ENCODE results near the gene GPR39.

The GPR39 gene

GRCh38 chr2:132448331-132448730, 31.7 kb downstream of the GPR39 start:
- FAIRE-seq = no peak

- FAIRE-seq = no peak
These were observed 32.2 kb downstream of the GPR39 start for GRCh38 chr2:132448771-132449170.

- FAIRE-seq = no peak
These were observed 33.3 kb downstream of the GPR39 start for GRCh38 chr2:132449868-132450267.

- no peak for FAIRE-seq
These were observed 44.2 kb downstream of the GPR39 start for GRCh38 chr2:132460781-132461180.

- no peak for FAIRE-seq
These were observed 45.6 kb downstream of the GPR39 start for GRCh38 chr2:132462236-132462635.

GRCh38 chr2:132463719-132464118, 47.1 kb downstream of the GPR39 start:
- FAIRE-seq = no peak

GRCh38 chr2:132465917-132466316, 49.3 kb downstream of the GPR39 start:
- FAIRE-seq = no peak

- no peak for FAIRE-seq
These were observed 49.9 kb downstream of the GPR39 start for GRCh38 chr2:132466428-132467028.

- no peak for FAIRE-seq
These were observed 52.4 kb downstream of the GPR39 start for GRCh38 chr2:132468821-132469675.

GRCh38 chr2:132470746-132471145, 54.1 kb downstream of the GPR39 start:
- FAIRE-seq = no peak

GRCh38 chr2:132473174-132473883, 56.7 kb downstream of the GPR39 start:
- no peak for FAIRE-seq

GRCh38 chr2:132475615-132476014, 59.0 kb downstream of the GPR39 start:
- no peak for FAIRE-seq

GRCh38 chr2:132477436-132477835, 60.8 kb downstream of the GPR39 start:
- FAIRE-seq = no peak

- no peak for FAIRE-seq
These were observed 61.4 kb downstream of the GPR39 start for GRCh38 chr2:132477962-132478361.

GRCh38 chr2:132478461-132479105, 62.0 kb downstream of the GPR39 start:
- FAIRE-seq = no peak

GRCh38 chr2:132479155-132479554, 62.5 kb downstream of the GPR39 start:
- no peak for FAIRE-seq

GRCh38 chr2:132482821-132483220, 66.2 kb downstream of the GPR39 start:
- FAIRE-seq = no peak

- no peak for FAIRE-seq
These were observed 67.5 kb downstream of the GPR39 start for GRCh38 chr2:132484144-132484543.

GRCh38 chr2:132488491-132488890, 71.9 kb downstream of the GPR39 start:
- FAIRE-seq = no peak

GRCh38 chr2:132489150-132489549, 72.5 kb downstream of the GPR39 start:
- FAIRE-seq = no peak

GRCh38 chr2:132495881-132496280, 79.3 kb downstream of the GPR39 start:
- no peak for FAIRE-seq

GRCh38 chr2:132496555-132496954, 80.0 kb downstream of the GPR39 start:
- FAIRE-seq = no peak

- no peak for FAIRE-seq
These were observed 81.0 kb downstream of the GPR39 start for GRCh38 chr2:132497591-132497990.
